ENCODE results near the gene SMIM24.
"Not testable (repeated sequence)": the region's sequence is repeated elsewhere in the genome, so short reads cannot be mapped to it uniquely, and the experiment has no call there.

DNA sequence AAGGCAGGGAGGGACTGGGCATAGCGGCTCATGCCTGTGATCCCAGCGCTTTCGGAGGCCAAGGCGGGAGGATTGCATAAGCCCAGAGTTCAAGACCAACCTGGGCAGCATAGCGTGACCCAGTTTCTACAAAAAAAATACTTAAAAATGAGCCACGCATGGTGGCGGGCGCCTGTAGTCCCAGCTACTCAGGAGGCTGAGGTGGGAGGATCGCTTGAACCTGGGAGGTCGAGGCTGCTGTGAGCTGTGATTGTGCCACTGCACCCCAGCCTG lies 27.4 kb downstream of the SMIM24 start:
- TF ChIP-seq CTCF (IDR thresholded peaks at IDR 0.05; ENCODE audit: low read length); EZH2 (optimal IDR thresholded peaks at IDR 0.05; ENCODE audit: low read depth, low read length); EZH2phosphoT487 (IDR thresholded peaks at IDR 0.05; ENCODE audit: low read length): not testable (repeated sequence)
